ENCODE data around the gene ART3. TPM values are rescaled to one million over a fixed set of nuclear protein-coding genes. Genes with fewer than 3 reads are reported as not detected.

ART3 gene
- total RNA-seq, 1 donor from 2014 or later: not detected

- intact Hi-C loops (cut with micrococcal nuclease): no loop called here
- DNase-seq (no peak), ATAC-seq (ENCODE audit: low read depth) (no peak)
- ChIA-PET CTCF (no interaction called here), POLR2A (no interaction called here)
- H3K36me3 Mint-ChIP-seq (ENCODE audit: low read depth): peaks cover 68% of the 10 kb centered on the region
- H3K27me3 Mint-ChIP-seq: no peaks in the 10 kb centered on the region
- H3K9me3 Mint-ChIP-seq: peaks cover 8% of the 10 kb centered on the region
- no peaks in the 10 kb centered on the region for H3K4me1 Mint-ChIP-seq
- no peak overlapping the region for H3K4me3 Mint-ChIP-seq
- TF ChIP-seq, protein P1, sequence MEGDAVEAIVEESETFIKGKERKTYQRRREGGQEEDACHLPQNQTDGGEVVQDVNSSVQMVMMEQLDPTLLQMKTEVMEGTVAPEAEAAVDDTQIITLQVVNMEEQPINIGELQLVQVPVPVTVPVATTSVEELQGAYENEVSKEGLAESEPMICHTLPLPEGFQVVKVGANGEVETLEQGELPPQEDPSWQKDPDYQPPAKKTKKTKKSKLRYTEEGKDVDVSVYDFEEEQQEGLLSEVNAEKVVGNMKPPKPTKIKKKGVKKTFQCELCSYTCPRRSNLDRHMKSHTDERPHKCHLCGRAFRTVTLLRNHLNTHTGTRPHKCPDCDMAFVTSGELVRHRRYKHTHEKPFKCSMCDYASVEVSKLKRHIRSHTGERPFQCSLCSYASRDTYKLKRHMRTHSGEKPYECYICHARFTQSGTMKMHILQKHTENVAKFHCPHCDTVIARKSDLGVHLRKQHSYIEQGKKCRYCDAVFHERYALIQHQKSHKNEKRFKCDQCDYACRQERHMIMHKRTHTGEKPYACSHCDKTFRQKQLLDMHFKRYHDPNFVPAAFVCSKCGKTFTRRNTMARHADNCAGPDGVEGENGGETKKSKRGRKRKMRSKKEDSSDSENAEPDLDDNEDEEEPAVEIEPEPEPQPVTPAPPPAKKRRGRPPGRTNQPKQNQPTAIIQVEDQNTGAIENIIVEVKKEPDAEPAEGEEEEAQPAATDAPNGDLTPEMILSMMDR (IDR thresholded peaks at IDR 0.05): no peak
- H3K27ac Mint-ChIP-seq: no peak overlapping the region
Observed at GRCh38 chr4:76117536-76117935, 43.0 kb downstream of the ART3 start.

GRCh38 chr4:76120199-76120598, 45.7 kb downstream of the ART3 start:
- Mint-ChIP-seq H3K36me3 (ENCODE audit: low read depth) (peaks cover 78% of the 10 kb centered on the region), H3K27me3 (no peaks in the 10 kb centered on the region), H3K27ac (no peak overlapping the region), H3K4me1 (no peaks in the 10 kb centered on the region), H3K9me3 (peaks cover 8% of the 10 kb centered on the region), H3K4me3 (no peak overlapping the region)
- CTCF ChIA-PET: no interaction called here
- POLR2A ChIA-PET: interaction anchor here (0.7 kb wide), 1 partner anchor 130 kb away, joined by 7 read pairs; the partner anchor contains the start of gene SDAD1
- intact Hi-C loops (cut with micrococcal nuclease): no loop called here
- DNase-seq: no peak
- TF ChIP-seq, protein P1 (IDR thresholded peaks at IDR 0.05): no peak
- no peak for ATAC-seq (ENCODE audit: low read depth)

- no peak for ATAC-seq (ENCODE audit: low read depth)
- TF ChIP-seq, protein P1 (IDR thresholded peaks at IDR 0.05): no peak
- H3K27ac Mint-ChIP-seq: no peak overlapping the region
- POLR2A ChIA-PET: no interaction called here
- intact Hi-C loops (cut with micrococcal nuclease): no loop called here
- H3K36me3 Mint-ChIP-seq (ENCODE audit: low read depth): peaks cover 65% of the 10 kb centered on the region
- H3K4me3 Mint-ChIP-seq: no peak overlapping the region
- CTCF ChIA-PET: no interaction called here
- no peaks in the 10 kb centered on the region for H3K4me1 Mint-ChIP-seq
- no peak for DNase-seq
- H3K9me3 Mint-ChIP-seq: no peaks in the 10 kb centered on the region
- no peaks in the 10 kb centered on the region for H3K27me3 Mint-ChIP-seq
Observed at GRCh38 chr4:76125816-76126215, 51.3 kb downstream of the ART3 start.

DNA sequence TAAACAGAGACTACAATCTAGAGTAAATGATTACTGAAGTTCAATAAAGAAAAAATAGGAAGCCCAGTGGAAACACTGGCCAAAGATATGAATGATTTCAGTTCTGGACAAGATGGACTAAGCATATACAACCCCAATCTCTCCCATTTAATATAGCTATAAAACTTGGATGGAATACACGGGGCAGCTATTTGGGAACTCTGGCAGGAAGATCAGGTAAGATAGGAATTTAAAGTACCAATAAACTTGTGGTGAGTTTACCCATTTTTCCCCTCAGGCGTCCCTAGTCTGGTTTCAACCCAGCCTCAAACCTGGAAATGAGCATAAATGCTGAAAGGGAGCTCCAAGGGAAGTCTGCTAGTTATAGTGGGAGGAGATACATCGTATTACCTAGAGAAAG, 53.2 kb downstream of the ART3 start:
- no peak for DNase-seq
- no peak for ATAC-seq (ENCODE audit: low read depth)
- ChIA-PET POLR2A (interaction anchor here (0.5 kb wide), 1 partner anchor 944 kb away, joined by 4 read pairs; no protein-coding TSS in a partner anchor), CTCF (no interaction called here)
- intact Hi-C loops (cut with micrococcal nuclease): no loop called here
- Mint-ChIP-seq H3K27me3 (no peaks in the 10 kb centered on the region), H3K4me1 (no peaks in the 10 kb centered on the region), H3K36me3 (ENCODE audit: low read depth) (peaks cover 60% of the 10 kb centered on the region), H3K9me3 (no peaks in the 10 kb centered on the region), H3K4me3 (no peak overlapping the region), H3K27ac (no peak overlapping the region)
- TF ChIP-seq, protein P1 (IDR thresholded peaks at IDR 0.05): no peak

DNA sequence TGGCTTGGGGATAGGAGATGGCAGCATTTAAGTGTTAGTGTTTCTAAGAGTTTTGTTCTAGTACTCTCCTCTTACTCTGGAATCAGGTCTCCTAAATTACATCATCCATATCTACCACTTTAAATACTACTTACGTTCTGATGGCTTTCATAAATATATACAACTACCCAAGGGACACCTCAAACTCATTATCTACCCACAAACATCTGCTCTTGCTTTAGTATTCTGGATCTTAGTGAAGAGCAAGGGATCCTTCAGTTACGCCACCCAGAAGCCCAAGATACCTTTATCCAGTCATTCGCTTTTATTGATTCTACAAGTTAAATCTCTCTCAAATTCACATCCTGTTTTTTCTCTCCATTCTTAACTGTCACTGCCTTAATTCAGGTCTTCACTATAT, 66.7 kb downstream of the ART3 start:
- TF ChIP-seq, protein P1 (IDR thresholded peaks at IDR 0.05): no peak
- intact Hi-C loops (cut with micrococcal nuclease): no loop called here
- DNase-seq (no peak), ATAC-seq (ENCODE audit: low read depth) (no peak)
- Mint-ChIP-seq H3K4me3 (no peak overlapping the region), H3K4me1 (peaks cover 7% of the 10 kb centered on the region), H3K27me3 (no peaks in the 10 kb centered on the region), H3K27ac (no peak overlapping the region), H3K36me3 (ENCODE audit: low read depth) (peaks cover 64% of the 10 kb centered on the region), H3K9me3 (no peaks in the 10 kb centered on the region)
- ChIA-PET POLR2A (no interaction called here), CTCF (no interaction called here)
